DOHH2 (cell line): ENCODE measurements around the gene SNX24.
A peak's percentile ranks its signal among the peaks of the same experiment; 100 is the strongest.

Experiments
- H3F3A ChIP-seq: fragments of 200-600 bp; sonication (generic), shearing (Covaris generic); 2 replicates; pipeline ENCODE4 v1.6.0; 2016; ENCODE audit warnings: antibody characterized with exemption, mild to moderate bottlenecking; ENCODE audit not compliant: control insufficient read depth, insufficient read depth
- H3K27ac ChIP-seq: fragments of 200-600 bp; sonication (generic); 2 replicates; pipeline ENCODE4 v1.5.1; 2014; ENCODE audit warnings: low read depth, mild to moderate bottlenecking, low read length, moderate library complexity
- H3K27me3 ChIP-seq: fragments of 200-600 bp; sonication (generic); 2 replicates; pipeline ENCODE4 v1.6.1; 2014; ENCODE audit warnings: mild to moderate bottlenecking, low read length, mixed read lengths; ENCODE audit not compliant: control insufficient read depth
- H3K36me3 ChIP-seq: fragments of 200-600 bp; sonication (generic); 2 replicates; pipeline ENCODE4 v1.6.1; 2014; ENCODE audit warnings: mild to moderate bottlenecking, low read length, moderate library complexity, mixed read lengths; ENCODE audit not compliant: control insufficient read depth
- H3K4me1 ChIP-seq: fragments of 200-600 bp; sonication (generic); 2 replicates; pipeline ENCODE4 v1.6.1; 2014; ENCODE audit warnings: mild to moderate bottlenecking, low read length, mixed read lengths; ENCODE audit not compliant: control insufficient read depth
- H3K4me2 ChIP-seq: fragments of 200-600 bp; sonication (generic); 2 replicates; pipeline ENCODE4 v1.6.0; 2014; ENCODE audit warnings: mild to moderate bottlenecking, low read length, moderate library complexity
- H3K4me3 ChIP-seq: fragments of 200-600 bp; sonication (generic); 2 replicates; pipeline ENCODE4 v1.5.1; 2014; ENCODE audit warnings: mild to moderate bottlenecking, low read length, mixed read lengths
- H3K79me2 ChIP-seq: fragments of 200-600 bp; sonication (generic); 2 replicates; pipeline ENCODE4 v1.6.1; 2014; ENCODE audit warnings: mild to moderate bottlenecking, low read length, mixed read lengths; ENCODE audit not compliant: control insufficient read depth
- H3K9me2 ChIP-seq: fragments of 200-600 bp; sonication (generic); replicated peaks from 2 replicates; pipeline ENCODE4 v1.6.1; 2014; ENCODE audit warnings: mild to moderate bottlenecking, low read length, mixed read lengths; ENCODE audit not compliant: control insufficient read depth
- H3K9me3 ChIP-seq: fragments of 200-600 bp; sonication (generic); 2 replicates; pipeline ENCODE4 v1.6.1; 2014; ENCODE audit warnings: antibody characterized with exemption, low read length, mixed read lengths; ENCODE audit not compliant: control insufficient read depth, insufficient read depth
- H4K20me1 ChIP-seq: fragments of 200-600 bp; sonication (generic); 2 replicates; pipeline ENCODE4 v1.6.0; 2014; ENCODE audit warnings: low read depth, mild to moderate bottlenecking, antibody characterized with exemption, low read length, moderate library complexity; ENCODE audit not compliant: control insufficient read depth, insufficient read depth
- EZH2phosphoT487 ChIP-seq: fragments of 200-600 bp; sonication (generic); IDR thresholded peaks from 2 replicates; pipeline ENCODE4 v1.6.1; 2017; ENCODE audit warnings: borderline replicate concordance, mild to moderate bottlenecking, antibody characterized with exemption, low read length, moderate library complexity, mixed read lengths
- TF ChIP-seq, protein P1 (sequence below): fragments of 200-600 bp; sonication (generic); IDR thresholded peaks from one replicate; pipeline ENCODE4 v1.5.1; 2014; ENCODE audit warnings: antibody characterized with exemption, mild to moderate bottlenecking, low read depth, low read length; ENCODE audit not compliant: poor library complexity, severe bottlenecking

SNX24 gene

DNA sequence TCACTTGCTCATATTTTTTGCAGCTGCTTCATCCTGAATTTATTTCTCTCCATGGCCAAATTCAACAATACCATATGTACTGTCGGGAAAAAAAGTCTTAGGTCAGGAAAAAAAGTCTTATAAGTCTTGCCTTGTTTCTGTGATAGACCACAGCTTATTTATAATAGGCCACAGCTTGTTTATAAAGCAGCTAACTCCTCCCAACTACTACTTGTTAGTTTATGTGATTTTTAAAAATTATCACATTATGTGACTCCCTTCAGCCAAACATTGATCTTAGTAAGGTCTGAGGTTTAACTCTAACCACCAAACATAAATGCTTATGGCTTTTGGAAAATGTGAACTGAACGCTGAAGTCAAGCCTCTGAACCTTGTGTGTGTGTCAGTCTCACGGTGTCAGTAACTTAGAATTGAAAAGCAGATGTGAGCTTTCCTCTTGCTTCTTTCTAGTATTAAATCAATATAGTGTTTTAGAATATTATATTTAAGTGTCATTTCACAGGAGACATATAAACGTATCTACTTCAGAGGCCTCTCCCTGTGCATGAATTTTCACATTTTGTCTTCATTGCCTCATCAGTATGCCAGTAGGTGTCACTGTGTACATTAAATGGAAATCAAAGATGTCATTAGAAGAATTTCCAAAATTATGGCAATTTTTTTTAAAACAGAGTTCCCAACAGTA lies 51.3 kb downstream of the SNX24 start:
- Histone ChIP-seq H3K36me3 (no peaks in the 10 kb centered on the region), H3K4me2 (no peak overlapping the region), H3K9me2 (no peaks in the 10 kb centered on the region), H3F3A (no peaks in the 10 kb centered on the region), H3K79me2 (no peaks in the 10 kb centered on the region), H3K9me3 (no peaks in the 10 kb centered on the region), H3K4me3 (no peak overlapping the region), H3K4me1 (no peaks in the 10 kb centered on the region), H3K27ac (no peak overlapping the region), H3K27me3 (no peaks in the 10 kb centered on the region), H4K20me1 (no peaks in the 10 kb centered on the region)
- TF ChIP-seq, protein P1, sequence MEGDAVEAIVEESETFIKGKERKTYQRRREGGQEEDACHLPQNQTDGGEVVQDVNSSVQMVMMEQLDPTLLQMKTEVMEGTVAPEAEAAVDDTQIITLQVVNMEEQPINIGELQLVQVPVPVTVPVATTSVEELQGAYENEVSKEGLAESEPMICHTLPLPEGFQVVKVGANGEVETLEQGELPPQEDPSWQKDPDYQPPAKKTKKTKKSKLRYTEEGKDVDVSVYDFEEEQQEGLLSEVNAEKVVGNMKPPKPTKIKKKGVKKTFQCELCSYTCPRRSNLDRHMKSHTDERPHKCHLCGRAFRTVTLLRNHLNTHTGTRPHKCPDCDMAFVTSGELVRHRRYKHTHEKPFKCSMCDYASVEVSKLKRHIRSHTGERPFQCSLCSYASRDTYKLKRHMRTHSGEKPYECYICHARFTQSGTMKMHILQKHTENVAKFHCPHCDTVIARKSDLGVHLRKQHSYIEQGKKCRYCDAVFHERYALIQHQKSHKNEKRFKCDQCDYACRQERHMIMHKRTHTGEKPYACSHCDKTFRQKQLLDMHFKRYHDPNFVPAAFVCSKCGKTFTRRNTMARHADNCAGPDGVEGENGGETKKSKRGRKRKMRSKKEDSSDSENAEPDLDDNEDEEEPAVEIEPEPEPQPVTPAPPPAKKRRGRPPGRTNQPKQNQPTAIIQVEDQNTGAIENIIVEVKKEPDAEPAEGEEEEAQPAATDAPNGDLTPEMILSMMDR = peak; percentile 52
- TF ChIP-seq EZH2phosphoT487 = no peak

DNA sequence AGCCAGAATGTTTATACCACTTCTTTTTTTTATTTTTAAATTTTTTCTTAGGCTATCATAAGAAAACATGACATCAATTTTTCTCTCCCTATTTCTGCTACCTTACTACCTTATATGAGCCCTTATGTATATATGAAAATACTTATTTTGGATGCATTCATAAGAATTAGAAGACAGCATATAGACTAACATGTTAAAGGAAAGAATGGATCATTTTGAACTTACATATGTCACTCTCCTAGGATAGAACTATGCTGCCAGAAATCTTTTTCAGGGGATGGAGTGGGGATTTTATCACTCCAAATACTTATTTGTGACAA lies 51.8 kb downstream of the SNX24 start:
- no peaks in the 10 kb centered on the region for H3K9me3 ChIP-seq
- no peaks in the 10 kb centered on the region for H3F3A ChIP-seq

DNA sequence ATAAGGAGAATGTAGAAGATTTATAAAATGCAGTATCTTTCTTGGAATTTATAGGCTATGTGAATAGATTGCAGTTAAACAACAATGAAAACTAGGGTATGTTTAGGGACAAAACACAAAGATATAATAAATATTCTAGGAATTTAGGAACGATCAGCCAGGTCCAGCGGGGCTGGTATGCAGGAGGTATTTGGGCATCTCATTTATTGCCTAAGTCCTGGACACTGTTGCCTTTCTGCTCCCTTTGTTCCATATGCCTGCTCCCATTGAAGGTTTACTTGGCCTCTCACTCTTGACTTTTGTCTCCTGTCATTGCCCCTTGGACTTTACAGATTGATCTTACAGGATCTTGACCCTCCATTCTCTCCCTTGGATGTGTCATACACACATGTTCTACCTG lies 55.9 kb downstream of the SNX24 start:
- no peak overlapping the region for H3K4me2 ChIP-seq
- no peaks in the 10 kb centered on the region for H4K20me1 ChIP-seq
- H3F3A ChIP-seq = no peaks in the 10 kb centered on the region
- H3K9me2 ChIP-seq = no peaks in the 10 kb centered on the region
- TF ChIP-seq, protein P1 = no peak
- no peak for TF ChIP-seq EZH2phosphoT487
- no peak overlapping the region for H3K27ac ChIP-seq
- no peaks in the 10 kb centered on the region for H3K36me3 ChIP-seq
- no peak overlapping the region for H3K4me3 ChIP-seq
- H3K9me3 ChIP-seq = no peaks in the 10 kb centered on the region
- no peaks in the 10 kb centered on the region for H3K79me2 ChIP-seq
- no peaks in the 10 kb centered on the region for H3K4me1 ChIP-seq
- H3K27me3 ChIP-seq = no peaks in the 10 kb centered on the region

More for the DNA sequence above, 51.8 kb downstream of the SNX24 start:
- H3K27ac ChIP-seq = no peak overlapping the region
- H3K79me2 ChIP-seq = no peaks in the 10 kb centered on the region
- no peaks in the 10 kb centered on the region for H4K20me1 ChIP-seq
- no peaks in the 10 kb centered on the region for H3K9me2 ChIP-seq
- no peak for TF ChIP-seq EZH2phosphoT487
- TF ChIP-seq, protein P1 = no peak
- H3K36me3 ChIP-seq = no peaks in the 10 kb centered on the region
- no peak overlapping the region for H3K4me2 ChIP-seq
- H3K4me1 ChIP-seq = no peaks in the 10 kb centered on the region
- H3K27me3 ChIP-seq = no peaks in the 10 kb centered on the region
- H3K4me3 ChIP-seq = no peak overlapping the region
